ENCODE data around the gene HMCN2. TPM values are rescaled to one million over a fixed set of nuclear protein-coding genes. Genes with fewer than 3 reads are reported as not detected.

Gene HMCN2
- total and polyA plus RNA-seq, 2 experiments from 2014 or later, result 0.27 to 0.36 TPM

GRCh38 chr9:130472184-130472705 lies 206.7 kb downstream of the HMCN2 start:
- DNase-seq (ENCODE audit: low read depth in 1 of 2, low spot score in 1 of 2), result no peak
- TF ChIP-seq CTCF (IDR thresholded peaks at IDR 0.05; ENCODE audit: low read depth, low read length), result no peak
- Histone ChIP-seq H3K36me3 (no peaks in the 10 kb centered on the region), H3K9me3 (ENCODE audit: low read depth) (no peaks in the 10 kb centered on the region), H3K4me3 (no peak overlapping the region), H3K4me1 (ENCODE audit: low read depth) (peaks cover 5% of the 10 kb centered on the region), H3K27me3 (no peaks in the 10 kb centered on the region), H3K27ac (no peak overlapping the region)

GRCh38 chr9:130473009-130473408 lies 207.4 kb downstream of the HMCN2 start:
- Histone ChIP-seq H3K27ac (no peak overlapping the region), H3K27me3 (no peaks in the 10 kb centered on the region), H3K36me3 (no peaks in the 10 kb centered on the region), H3K9me3 (ENCODE audit: low read depth) (no peaks in the 10 kb centered on the region), H3K4me1 (ENCODE audit: low read depth) (no peaks in the 10 kb centered on the region), H3K4me3 (no peak overlapping the region)
- no peak for DNase-seq (ENCODE audit: low read depth in 1 of 2, low spot score in 1 of 2)
- TF ChIP-seq CTCF (IDR thresholded peaks at IDR 0.05; ENCODE audit: low read depth, low read length), result no peak

- H3K4me1 ChIP-seq (ENCODE audit: low read depth), result no peaks in the 10 kb centered on the region
These were observed 208.0 kb downstream of the HMCN2 start for GRCh38 chr9:130473566-130473965.

GRCh38 chr9:130474106-130474505 lies 208.5 kb downstream of the HMCN2 start:
- no peak overlapping the region for H3K27ac ChIP-seq
- H3K36me3 ChIP-seq, result no peaks in the 10 kb centered on the region
- H3K4me1 ChIP-seq (ENCODE audit: low read depth), result no peaks in the 10 kb centered on the region
- no peaks in the 10 kb centered on the region for H3K27me3 ChIP-seq
- no peak overlapping the region for H3K4me3 ChIP-seq
- no peak for TF ChIP-seq CTCF (IDR thresholded peaks at IDR 0.05; ENCODE audit: low read depth, low read length)
- H3K9me3 ChIP-seq (ENCODE audit: low read depth), result no peaks in the 10 kb centered on the region
- no peak for DNase-seq (ENCODE audit: low read depth in 1 of 2, low spot score in 1 of 2)

More at GRCh38 chr9:130473566-130473965, 208.0 kb downstream of the HMCN2 start:
- Histone ChIP-seq H3K27me3 (no peaks in the 10 kb centered on the region), H3K9me3 (ENCODE audit: low read depth) (no peaks in the 10 kb centered on the region), H3K27ac (no peak overlapping the region), H3K36me3 (no peaks in the 10 kb centered on the region), H3K4me3 (no peak overlapping the region)
- TF ChIP-seq CTCF (IDR thresholded peaks at IDR 0.05; ENCODE audit: low read depth, low read length), result no peak
- no peak for DNase-seq (ENCODE audit: low read depth in 1 of 2, low spot score in 1 of 2)

GRCh38 chr9:130476151-130476730 lies 210.7 kb downstream of the HMCN2 start:
- no peak for DNase-seq (ENCODE audit: low read depth in 1 of 2, low spot score in 1 of 2)
- no peaks in the 10 kb centered on the region for H3K36me3 ChIP-seq
- H3K4me1 ChIP-seq (ENCODE audit: low read depth), result no peaks in the 10 kb centered on the region
- H3K27me3 ChIP-seq, result no peaks in the 10 kb centered on the region
- H3K9me3 ChIP-seq (ENCODE audit: low read depth), result no peaks in the 10 kb centered on the region
- no peak overlapping the region for H3K27ac ChIP-seq
- TF ChIP-seq CTCF (IDR thresholded peaks at IDR 0.05; ENCODE audit: low read depth, low read length), result no peak
- H3K4me3 ChIP-seq, result no peak overlapping the region
